ENCODE measurements around the gene DSC2. TPM values are rescaled to one million over a fixed set of nuclear protein-coding genes. Genes with fewer than 3 reads are reported as not detected.

Gene DSC2
- total RNA-seq, 1 donor from 2014 or later = 1.6 TPM

DNA sequence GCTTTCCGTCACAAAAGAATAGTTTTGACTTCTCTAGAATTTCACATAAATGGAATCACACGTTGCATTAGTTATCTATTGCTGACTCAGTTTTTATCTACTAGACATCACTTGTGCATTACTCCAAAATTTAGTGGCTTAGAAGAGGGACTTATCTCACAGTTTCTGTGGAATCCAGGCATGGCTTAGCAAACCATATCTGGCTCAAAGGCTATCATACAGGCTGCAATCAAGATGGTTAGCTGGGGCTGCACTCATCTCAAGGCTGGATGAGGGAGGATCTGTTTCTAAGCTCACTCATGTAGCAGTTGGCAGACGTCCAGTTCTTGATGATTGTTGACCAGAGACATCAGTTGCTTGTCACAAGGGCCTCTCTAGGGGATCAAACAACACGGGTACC is 53.0 kb downstream of the DSC2 start:
- no peaks in the 10 kb centered on the region for H3K4me1 Mint-ChIP-seq (ENCODE audit: unreplicated experiment)
- H3K27ac Mint-ChIP-seq (ENCODE audit: unreplicated experiment) = no peak overlapping the region
- no peak overlapping the region for H3K4me3 Mint-ChIP-seq (ENCODE audit: unreplicated experiment)
- TF ChIP-seq, protein P1, sequence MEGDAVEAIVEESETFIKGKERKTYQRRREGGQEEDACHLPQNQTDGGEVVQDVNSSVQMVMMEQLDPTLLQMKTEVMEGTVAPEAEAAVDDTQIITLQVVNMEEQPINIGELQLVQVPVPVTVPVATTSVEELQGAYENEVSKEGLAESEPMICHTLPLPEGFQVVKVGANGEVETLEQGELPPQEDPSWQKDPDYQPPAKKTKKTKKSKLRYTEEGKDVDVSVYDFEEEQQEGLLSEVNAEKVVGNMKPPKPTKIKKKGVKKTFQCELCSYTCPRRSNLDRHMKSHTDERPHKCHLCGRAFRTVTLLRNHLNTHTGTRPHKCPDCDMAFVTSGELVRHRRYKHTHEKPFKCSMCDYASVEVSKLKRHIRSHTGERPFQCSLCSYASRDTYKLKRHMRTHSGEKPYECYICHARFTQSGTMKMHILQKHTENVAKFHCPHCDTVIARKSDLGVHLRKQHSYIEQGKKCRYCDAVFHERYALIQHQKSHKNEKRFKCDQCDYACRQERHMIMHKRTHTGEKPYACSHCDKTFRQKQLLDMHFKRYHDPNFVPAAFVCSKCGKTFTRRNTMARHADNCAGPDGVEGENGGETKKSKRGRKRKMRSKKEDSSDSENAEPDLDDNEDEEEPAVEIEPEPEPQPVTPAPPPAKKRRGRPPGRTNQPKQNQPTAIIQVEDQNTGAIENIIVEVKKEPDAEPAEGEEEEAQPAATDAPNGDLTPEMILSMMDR (IDR thresholded peaks at IDR 0.05) = no peak
- H3K36me3 Mint-ChIP-seq (ENCODE audit: unreplicated experiment) = no peaks in the 10 kb centered on the region
- DNase-seq (ENCODE audit: extremely low spot score, unreplicated experiment) = no peak
- H3K9me3 Mint-ChIP-seq (ENCODE audit: unreplicated experiment) = peaks cover 9% of the 10 kb centered on the region
- H3K27me3 Mint-ChIP-seq (ENCODE audit: unreplicated experiment) = peaks cover 41% of the 10 kb centered on the region

DNA sequence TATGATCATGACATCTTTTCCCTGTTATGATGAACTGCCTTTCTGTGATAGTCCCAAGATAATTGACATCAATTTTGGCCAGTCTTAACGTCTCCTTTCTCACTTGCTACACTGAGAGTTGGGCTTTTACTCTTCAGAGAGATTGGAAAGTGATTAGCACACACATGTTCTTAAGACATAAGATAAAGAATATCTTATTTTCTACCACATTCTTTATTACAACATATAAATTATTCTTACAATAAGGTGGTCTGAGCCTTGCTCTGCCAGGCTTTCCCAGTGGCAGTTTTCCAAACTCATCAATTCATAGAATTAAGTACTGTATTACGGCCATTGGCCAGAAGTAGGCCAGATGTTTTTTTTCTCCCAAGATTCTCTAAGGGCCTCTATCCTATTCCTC is 54.0 kb downstream of the DSC2 start:
- DNase-seq (ENCODE audit: extremely low spot score, unreplicated experiment) = no peak
- Mint-ChIP-seq H3K27ac (ENCODE audit: unreplicated experiment) (no peak overlapping the region), H3K27me3 (ENCODE audit: unreplicated experiment) (peaks cover 49% of the 10 kb centered on the region), H3K4me3 (ENCODE audit: unreplicated experiment) (no peak overlapping the region), H3K9me3 (ENCODE audit: unreplicated experiment) (peaks cover 16% of the 10 kb centered on the region), H3K36me3 (ENCODE audit: unreplicated experiment) (peaks cover 3% of the 10 kb centered on the region), H3K4me1 (ENCODE audit: unreplicated experiment) (peaks cover 2% of the 10 kb centered on the region)
- TF ChIP-seq, protein P1 (IDR thresholded peaks at IDR 0.05) = no peak

DNA sequence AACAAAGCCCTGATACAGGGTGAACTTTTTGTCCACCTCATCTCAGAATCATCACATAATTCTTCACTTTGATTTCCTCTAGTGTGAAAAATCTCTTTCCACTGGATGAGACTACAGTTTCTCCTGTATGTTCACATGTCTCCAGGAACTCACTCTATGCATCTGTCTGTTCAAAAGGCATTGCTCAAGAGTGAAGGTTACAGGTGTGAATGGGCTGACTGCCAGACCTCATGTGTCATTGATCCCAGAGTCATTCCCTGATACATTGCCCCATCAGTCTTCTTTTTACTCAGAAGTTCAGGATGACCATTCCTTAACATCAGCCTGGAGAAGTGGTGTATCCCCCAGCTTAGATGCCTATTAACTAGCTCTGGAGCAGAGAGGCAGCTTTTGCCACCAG is 55.3 kb downstream of the DSC2 start:
- no peak for DNase-seq (ENCODE audit: extremely low spot score, unreplicated experiment)
- Mint-ChIP-seq H3K9me3 (ENCODE audit: unreplicated experiment) (peaks cover 10% of the 10 kb centered on the region), H3K27me3 (ENCODE audit: unreplicated experiment) (peaks cover 44% of the 10 kb centered on the region), H3K4me3 (ENCODE audit: unreplicated experiment) (no peak overlapping the region), H3K4me1 (ENCODE audit: unreplicated experiment) (peaks cover 9% of the 10 kb centered on the region), H3K36me3 (ENCODE audit: unreplicated experiment) (peaks cover 4% of the 10 kb centered on the region), H3K27ac (ENCODE audit: unreplicated experiment) (no peak overlapping the region)
- TF ChIP-seq, protein P1 (IDR thresholded peaks at IDR 0.05) = no peak

DNA sequence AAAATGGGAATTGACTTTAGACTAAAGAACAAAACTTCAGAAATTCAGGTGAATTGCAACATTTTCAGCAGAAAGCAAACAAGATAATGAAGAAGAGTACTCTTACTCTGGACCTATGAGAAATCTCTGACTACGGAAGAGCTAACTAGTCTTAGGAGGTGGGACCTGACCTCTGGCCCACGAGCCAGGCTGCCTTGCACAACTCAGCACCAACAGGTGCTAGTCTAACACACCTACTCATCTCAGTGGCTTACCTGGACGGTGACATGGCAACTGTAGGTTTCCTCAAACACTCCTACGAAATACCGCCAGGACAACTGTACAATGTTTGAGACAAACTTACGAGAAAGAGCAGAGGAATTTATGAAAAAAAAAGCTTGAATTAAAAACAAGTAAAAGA is 56.6 kb downstream of the DSC2 start:
- Mint-ChIP-seq H3K36me3 (ENCODE audit: unreplicated experiment) (peaks cover 4% of the 10 kb centered on the region), H3K9me3 (ENCODE audit: unreplicated experiment) (peaks cover 10% of the 10 kb centered on the region), H3K27me3 (ENCODE audit: unreplicated experiment) (peaks cover 54% of the 10 kb centered on the region), H3K4me3 (ENCODE audit: unreplicated experiment) (no peak overlapping the region), H3K27ac (ENCODE audit: unreplicated experiment) (no peak overlapping the region), H3K4me1 (ENCODE audit: unreplicated experiment) (peaks cover 20% of the 10 kb centered on the region)
- DNase-seq (ENCODE audit: extremely low spot score, unreplicated experiment) = no peak
- TF ChIP-seq, protein P1 (IDR thresholded peaks at IDR 0.05) = no peak

DNA sequence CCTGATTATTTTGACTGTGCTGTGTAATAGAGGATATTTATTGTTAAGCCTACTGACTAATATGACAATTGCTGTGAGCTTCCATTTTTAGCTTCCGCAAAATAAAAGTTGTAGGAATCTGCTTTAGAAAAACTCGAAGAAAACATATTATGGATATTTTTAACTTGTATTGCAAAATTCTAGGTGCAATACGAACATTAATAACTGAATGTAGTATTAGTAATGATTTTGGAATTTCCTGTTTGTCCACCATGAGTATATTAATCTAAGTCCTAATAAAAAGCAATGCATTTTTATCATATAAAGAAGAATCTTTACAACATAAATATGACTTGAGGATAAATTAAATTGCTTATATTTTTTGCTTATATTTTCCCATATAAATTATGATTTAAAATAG is 57.3 kb downstream of the DSC2 start:
- Mint-ChIP-seq H3K9me3 (ENCODE audit: unreplicated experiment) (peaks cover 10% of the 10 kb centered on the region), H3K4me1 (ENCODE audit: unreplicated experiment) (peaks cover 20% of the 10 kb centered on the region), H3K36me3 (ENCODE audit: unreplicated experiment) (peaks cover 4% of the 10 kb centered on the region), H3K27ac (ENCODE audit: unreplicated experiment) (no peak overlapping the region), H3K4me3 (ENCODE audit: unreplicated experiment) (no peak overlapping the region), H3K27me3 (ENCODE audit: unreplicated experiment) (peaks cover 61% of the 10 kb centered on the region)
- TF ChIP-seq, protein P1 (IDR thresholded peaks at IDR 0.05) = no peak
- DNase-seq (ENCODE audit: extremely low spot score, unreplicated experiment) = no peak
